ENCODE data around the gene MKI67.

DNA sequence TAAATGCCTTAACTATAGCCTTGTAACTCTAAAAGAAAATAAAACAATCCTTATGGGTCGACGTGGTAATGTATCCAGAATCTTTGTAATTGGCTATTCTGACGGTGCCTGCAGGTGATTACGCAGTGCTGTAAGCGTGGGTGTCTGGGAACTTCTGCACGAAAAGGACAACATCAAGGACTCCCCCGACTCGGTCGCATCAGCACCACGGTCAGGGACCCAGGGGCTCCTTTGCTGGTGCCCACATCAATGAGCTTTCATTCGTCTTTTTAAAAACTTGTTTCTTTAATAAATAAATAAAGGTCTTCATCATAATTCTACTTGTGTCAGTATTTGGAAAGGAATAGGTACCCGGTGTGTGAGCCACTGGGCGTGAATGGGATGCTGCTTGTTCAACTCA, 13.2 kb downstream of the MKI67 start:
- TF ChIP-seq HNRNPK (IDR thresholded peaks at IDR 0.05; ENCODE audit: low read depth, low read length, poor library complexity, severe bottlenecking), result no peak
- no peak for TF ChIP-seq ZNF703 (CRISPR knock-in tag; IDR thresholded peaks at IDR 0.05; ENCODE audit: borderline replicate concordance)
- TF ChIP-seq, protein P1, sequence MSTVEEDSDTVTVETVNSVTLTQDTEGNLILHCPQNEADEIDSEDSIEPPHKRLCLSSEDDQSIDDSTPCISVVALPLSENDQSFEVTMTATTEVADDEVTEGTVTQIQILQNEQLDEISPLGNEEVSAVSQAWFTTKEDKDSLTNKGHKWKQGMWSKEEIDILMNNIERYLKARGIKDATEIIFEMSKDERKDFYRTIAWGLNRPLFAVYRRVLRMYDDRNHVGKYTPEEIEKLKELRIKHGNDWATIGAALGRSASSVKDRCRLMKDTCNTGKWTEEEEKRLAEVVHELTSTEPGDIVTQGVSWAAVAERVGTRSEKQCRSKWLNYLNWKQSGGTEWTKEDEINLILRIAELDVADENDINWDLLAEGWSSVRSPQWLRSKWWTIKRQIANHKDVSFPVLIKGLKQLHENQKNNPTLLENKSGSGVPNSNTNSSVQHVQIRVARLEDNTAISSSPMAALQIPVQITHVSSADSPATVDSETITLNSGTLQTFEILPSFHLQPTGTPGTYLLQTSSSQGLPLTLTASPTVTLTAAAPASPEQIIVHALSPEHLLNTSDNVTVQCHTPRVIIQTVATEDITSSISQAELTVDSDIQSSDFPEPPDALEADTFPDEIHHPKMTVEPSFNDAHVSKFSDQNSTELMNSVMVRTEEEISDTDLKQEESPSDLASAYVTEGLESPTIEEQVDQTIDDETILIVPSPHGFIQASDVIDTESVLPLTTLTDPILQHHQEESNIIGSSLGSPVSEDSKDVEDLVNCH (CRISPR knock-in tag; IDR thresholded peaks at IDR 0.05), result no peak
- TF ChIP-seq PREB (CRISPR knock-in tag; IDR thresholded peaks at IDR 0.05), result no peak
- TF ChIP-seq REXO4 (CRISPR knock-in tag; IDR thresholded peaks at IDR 0.05; ENCODE audit: borderline replicate concordance), result no peak
- no peak for TF ChIP-seq TAF1 (CRISPR knock-in tag; IDR thresholded peaks at IDR 0.05)
- no peak for TF ChIP-seq BRCA1 (CRISPR knock-in tag; IDR thresholded peaks at IDR 0.05)
- TF ChIP-seq, protein P2, sequence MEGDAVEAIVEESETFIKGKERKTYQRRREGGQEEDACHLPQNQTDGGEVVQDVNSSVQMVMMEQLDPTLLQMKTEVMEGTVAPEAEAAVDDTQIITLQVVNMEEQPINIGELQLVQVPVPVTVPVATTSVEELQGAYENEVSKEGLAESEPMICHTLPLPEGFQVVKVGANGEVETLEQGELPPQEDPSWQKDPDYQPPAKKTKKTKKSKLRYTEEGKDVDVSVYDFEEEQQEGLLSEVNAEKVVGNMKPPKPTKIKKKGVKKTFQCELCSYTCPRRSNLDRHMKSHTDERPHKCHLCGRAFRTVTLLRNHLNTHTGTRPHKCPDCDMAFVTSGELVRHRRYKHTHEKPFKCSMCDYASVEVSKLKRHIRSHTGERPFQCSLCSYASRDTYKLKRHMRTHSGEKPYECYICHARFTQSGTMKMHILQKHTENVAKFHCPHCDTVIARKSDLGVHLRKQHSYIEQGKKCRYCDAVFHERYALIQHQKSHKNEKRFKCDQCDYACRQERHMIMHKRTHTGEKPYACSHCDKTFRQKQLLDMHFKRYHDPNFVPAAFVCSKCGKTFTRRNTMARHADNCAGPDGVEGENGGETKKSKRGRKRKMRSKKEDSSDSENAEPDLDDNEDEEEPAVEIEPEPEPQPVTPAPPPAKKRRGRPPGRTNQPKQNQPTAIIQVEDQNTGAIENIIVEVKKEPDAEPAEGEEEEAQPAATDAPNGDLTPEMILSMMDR (CRISPR knock-in tag; IDR thresholded peaks at IDR 0.05), result no peak
- TF ChIP-seq POLR2A (IDR thresholded peaks at IDR 0.05; ENCODE audit: insufficient read depth in 1 of 2, low read depth in 2 of 2, low read length in 2 of 2), result no peak
- TF ChIP-seq KAT2B (IDR thresholded peaks at IDR 0.05; ENCODE audit: borderline replicate concordance, low read depth, low read length), result no peak
- TF ChIP-seq JDP2 (CRISPR knock-in tag; IDR thresholded peaks at IDR 0.05; ENCODE audit: borderline replicate concordance), result no peak
- no peak for TF ChIP-seq ZNF460 (CRISPR knock-in tag; IDR thresholded peaks at IDR 0.05; ENCODE audit: borderline replicate concordance)
- TF ChIP-seq ZBTB38 (CRISPR knock-in tag; IDR thresholded peaks at IDR 0.05), result no peak
